Activated CD4-positive, alpha-beta T cell treated with anti-CD3 and anti-CD28 coated beads, Interleukin-2, amount 50 U/mL, for 4 hours (primary cell): Measurements from ENCODE around the gene HIVEP3.

Experiments used
- DNase-seq, 2 experiments: peaks; one replicate each; pipeline ENCODE4 v3.0.0-alpha.2; 2020

The HIVEP3 gene

DNA sequence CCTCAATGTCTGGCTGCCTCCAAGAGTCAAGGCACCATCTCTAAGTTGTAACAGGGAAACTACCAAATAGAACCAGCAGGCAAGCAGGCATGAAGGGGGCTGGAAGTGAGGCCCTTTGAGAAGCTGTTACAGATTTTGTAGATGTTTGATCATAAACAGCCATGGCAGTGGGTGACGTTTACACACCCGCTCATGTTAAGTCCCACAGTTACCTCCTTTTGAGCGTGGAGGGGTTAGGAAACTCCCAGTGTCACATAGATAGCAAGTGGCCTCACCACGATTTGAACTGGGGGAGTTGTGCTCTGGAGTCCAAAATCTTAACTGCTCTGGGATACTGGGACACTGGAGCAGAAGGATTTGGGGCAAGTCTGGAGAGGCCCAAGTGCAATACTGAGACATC, 192.4 kb downstream of the HIVEP3 start:
- DNase-seq = no peak

- DNase-seq = no peak
These were observed 193.8 kb downstream of the HIVEP3 start for GRCh38 chr1:41724926-41725325.

- DNase-seq = no peak
These were observed 194.5 kb downstream of the HIVEP3 start for GRCh38 chr1:41724248-41724647.

- DNase-seq = no peak
These were observed 194.9 kb downstream of the HIVEP3 start for GRCh38 chr1:41723786-41724185.

- DNase-seq = no peak
These were observed 196.5 kb downstream of the HIVEP3 start for GRCh38 chr1:41722184-41722583.

DNA sequence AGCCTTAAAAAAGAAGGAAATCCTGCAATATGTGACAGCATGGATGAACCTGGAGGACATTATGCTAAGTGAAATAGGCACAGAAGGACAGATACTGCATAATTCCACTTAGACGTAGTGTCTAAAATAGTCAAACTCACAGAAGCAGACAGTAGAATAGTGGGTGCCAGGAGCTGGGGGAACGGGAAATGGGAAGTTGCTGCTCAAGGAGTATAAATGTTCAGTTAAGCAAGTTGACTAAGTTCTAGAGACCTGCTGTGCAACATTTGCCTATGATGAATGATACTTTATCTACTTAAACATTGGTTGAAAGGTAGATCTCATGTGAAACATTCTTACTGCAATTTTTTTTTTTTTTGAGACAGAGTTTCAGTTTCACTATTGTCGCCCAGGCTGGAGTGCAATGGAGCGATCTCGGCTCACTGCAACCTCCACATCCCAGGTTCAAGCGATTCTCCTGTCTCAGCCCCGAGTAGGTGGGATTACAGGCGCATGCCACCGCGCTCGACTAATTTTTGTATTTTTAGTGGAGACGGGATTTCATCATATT, 197.8 kb downstream of the HIVEP3 start:
- no peak for DNase-seq

DNA sequence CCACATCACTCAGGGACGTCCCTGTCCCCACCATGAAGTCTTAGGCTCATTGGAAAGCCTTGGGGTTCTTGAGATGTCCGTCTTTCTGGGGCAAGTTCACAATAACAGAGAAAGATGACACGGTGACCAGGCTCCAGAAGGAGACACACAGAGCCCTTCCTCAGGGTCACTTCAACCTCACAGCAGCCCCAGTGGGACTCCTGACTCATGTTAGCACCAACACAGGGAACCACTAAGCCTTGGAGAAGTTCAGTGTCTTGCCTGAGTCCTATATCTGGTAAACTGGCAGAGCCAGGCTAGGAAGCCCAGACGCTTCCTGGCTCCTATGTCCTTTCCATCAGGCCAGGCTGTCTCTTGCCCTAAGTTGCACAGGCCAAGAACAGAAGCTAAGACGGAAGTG, 199.1 kb downstream of the HIVEP3 start:
- no peak for DNase-seq

DNA sequence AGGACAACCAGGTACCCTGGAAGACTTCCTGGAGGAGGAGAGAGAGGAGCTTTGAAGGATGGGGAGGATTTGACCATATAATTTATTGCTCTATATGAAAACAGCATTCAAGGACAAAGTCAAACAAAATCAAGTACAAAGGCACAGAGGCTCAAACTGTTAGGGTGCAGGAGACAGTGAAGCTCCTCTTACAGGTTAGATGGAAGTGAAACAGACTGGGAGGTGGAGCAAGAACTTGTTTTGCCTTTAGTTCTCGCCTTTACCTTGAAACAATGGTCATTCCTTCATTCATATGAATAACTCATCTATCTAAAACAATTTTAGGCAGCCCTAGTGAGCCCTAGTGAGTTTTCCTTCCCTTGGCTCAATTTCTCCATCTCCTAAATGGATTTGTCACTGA, 199.6 kb downstream of the HIVEP3 start:
- DNase-seq = no peak

DNA sequence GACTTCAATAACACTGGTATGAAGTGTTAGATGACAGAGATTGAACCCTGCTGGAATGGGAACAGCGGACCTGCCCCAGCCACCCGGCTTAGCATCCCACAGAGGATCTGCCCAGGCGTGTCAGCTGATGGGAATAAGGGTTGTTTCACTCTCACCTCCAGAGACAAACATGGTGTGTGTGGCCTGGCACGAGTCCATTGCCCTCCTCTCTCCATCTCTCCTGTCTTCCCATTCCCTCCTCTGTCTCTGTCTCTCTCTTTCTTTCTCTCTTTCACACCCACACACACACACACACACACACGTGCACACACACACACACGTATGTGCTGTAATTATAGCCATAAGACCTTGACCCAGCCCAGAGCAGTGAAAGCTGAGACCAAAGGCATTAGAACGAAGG, 200.2 kb downstream of the HIVEP3 start:
- no peak for DNase-seq

DNA sequence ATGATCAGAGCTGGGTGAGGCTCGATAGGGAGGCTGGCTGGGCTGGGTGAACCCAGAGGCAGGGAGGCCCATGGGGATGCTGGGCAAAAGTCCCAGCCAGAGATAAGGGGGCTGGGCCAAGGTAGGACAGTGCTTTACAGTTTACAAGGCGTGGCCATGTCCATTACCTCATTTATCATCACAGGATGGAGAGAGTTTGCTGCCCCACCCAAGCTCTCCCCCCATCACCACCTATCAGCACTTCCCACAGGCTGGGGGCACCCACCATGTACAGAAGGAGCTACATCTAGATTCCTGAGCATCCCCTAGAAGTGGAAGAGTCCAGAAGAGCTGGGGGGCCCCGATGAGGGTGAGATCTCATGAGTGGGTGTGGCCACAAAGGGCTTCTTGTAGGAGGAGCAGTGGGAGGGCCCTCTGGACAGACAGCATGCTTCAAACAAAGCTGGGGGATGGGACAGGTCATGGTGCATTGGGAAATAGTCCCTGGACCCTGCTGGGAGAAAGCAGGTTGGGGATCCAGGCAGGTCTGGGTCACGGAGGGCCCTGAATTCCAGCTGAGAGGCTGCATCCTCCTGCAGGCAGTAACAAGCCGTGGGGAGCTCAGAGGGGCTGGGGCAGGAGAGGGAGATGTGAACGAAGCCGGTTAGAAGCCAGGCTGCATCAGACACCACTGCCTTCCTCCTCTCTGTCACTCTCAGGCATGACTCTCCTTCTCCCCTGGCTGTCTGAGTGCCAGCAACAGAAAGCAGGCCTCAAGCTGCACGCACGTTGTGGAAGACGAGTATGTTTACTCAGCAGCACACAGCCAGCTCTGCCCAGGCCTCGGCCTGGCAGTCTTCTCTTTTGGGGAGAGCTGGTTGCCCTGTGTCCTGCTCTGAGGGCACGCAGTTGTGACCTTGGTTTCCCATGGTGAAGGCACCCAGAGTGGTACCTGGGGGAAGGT, 202.3 kb downstream of the HIVEP3 start:
- no peak for DNase-seq

DNA sequence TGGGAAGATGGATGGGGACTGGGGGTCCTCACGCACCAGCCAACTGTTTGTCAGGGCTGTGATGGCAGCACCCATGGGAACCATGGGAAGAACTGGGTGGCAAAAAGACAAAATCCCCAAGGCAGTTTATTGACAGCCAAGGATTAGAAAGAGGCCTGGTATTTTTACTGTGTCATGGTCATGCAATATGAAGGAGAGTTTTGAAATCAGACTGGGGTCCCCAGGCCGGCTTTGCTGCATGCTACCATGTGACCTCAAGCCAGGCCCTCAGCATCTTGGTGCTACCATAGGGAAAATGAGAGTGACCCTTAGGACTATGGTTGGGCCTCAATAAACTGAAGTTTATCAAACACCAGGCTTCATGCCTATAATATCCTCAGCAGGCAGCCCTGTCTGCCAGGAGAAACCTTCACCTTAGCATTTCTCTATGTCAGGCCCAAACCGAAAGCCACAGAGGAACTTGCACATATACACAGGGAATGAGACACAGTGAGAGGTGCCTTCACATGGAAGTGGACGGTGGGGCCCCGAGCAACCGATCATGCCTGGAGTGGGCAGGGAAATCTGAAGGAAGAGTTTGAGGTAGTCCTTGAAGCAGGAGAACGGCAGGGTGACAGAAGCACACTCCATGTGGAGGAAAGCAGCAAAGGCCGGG, 203.2 kb downstream of the HIVEP3 start:
- DNase-seq = no peak

GRCh38 chr1:41714638-41715389, 203.9 kb downstream of the HIVEP3 start:
- DNase-seq = no peak

DNA sequence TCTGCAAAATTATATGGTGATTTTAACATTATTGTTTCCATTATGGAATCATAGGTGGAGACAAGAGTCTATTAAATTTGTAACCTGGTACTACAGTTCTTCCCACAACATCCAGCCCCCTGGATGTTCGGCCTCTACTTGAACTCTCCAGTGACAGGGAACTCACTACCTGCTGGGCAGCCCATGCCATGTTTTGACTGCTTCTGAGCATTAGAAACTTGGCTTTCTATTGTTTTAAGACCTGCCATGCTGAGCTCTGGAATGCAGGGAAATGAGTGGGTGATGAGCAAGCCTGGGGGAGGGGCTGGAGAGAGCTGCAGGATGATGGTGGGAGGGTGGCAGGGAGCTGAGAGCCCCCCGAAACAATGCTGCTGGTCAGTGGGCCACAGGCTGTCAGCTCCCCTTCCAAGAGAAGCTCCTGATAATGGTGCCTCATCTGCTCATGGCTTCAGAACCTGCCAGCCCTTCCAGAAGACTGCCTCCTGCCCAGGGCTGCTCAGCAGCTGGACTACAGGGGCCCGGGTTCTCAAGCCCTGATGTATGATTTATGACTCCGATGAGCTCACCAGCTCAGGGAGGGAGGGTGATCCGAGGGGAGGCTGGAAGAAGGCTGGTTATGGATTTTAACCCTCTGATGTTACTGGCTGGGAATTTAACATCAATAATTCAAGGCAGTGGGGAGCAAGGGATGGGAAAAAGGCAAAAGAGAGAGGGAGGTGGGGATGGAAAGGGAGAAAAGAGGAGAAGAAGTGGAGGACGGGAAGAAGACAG, 205.0 kb downstream of the HIVEP3 start:
- no peak for DNase-seq

GRCh38 chr1:41713141-41713540, 205.6 kb downstream of the HIVEP3 start:
- DNase-seq = no peak

GRCh38 chr1:41712695-41713094, 206.0 kb downstream of the HIVEP3 start:
- DNase-seq = no peak

DNA sequence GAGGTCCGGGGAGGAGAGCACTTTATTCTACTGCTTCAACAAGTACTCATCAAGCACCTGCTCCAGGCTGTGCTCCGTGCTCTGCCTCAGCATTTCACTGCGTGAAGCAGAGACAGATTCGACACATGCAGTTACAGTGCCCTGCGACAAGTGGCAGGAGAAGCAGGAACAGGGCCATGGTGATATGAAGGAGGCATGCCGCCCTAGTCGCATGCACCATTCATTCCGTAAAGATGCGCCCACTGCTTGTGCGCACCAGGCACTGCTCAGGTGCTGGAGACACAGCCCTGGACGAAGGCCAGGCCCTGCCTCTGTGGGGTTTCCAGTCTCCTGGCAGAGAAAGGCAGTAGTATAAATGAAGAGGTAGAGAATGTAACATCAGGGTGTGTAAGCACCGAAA, 206.6 kb downstream of the HIVEP3 start:
- no peak for DNase-seq

DNA sequence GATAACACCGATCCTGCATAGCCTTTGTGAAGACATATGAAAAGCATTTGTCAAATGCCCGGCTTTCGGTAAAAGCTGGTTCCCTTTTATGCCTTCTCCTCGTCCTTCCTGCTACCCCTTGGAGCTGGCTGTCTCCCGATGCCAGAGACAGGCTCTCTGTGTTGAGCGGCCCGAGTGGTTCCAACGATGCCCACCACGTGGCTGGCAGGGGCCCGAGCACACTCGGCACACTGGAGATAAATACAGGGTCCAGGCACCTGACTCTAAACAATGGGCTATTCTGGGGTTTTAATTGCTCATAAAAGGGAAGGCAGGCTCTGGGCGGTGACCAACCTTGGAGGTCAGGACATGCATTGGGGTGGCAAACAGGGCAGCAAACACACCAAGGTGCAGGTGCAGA, 207.1 kb downstream of the HIVEP3 start:
- no peak for DNase-seq

- no peak for DNase-seq
These were observed 207.7 kb downstream of the HIVEP3 start for GRCh38 chr1:41710980-41711379.

GRCh38 chr1:41709873-41710272, 208.8 kb downstream of the HIVEP3 start:
- DNase-seq = no peak

- no peak for DNase-seq
These were observed 209.4 kb downstream of the HIVEP3 start for GRCh38 chr1:41709331-41709730.

DNA sequence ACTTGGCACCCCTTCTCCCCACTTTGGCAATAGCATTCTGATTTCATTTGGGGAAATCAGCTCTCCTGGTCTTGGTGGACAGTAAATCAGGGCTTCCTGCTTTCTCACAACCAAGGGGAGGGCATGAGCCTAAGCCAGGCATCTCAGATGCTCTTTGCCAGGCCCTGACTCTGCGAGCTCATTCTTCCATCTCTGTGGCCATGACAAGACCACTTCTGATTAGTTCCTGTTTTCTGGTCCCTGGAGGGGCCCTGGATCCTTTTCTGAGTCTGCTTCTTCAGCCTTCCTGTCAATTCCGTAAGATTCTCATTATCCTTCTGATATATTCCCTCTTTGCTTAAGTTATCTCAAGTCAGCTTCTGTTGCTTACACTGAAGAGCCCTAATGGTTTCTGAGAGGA, 210.4 kb downstream of the HIVEP3 start:
- no peak for DNase-seq

GRCh38 chr1:41707793-41708192, 210.9 kb downstream of the HIVEP3 start:
- no peak for DNase-seq

- no peak for DNase-seq
These were observed 212.9 kb downstream of the HIVEP3 start for GRCh38 chr1:41705798-41706197.
